ENCODE measurements around the gene KCNJ14. TPM values are rescaled to one million over a fixed set of nuclear protein-coding genes. Genes with fewer than 3 reads are reported as not detected.

KCNJ14 gene
- total and polyA plus RNA-seq, 2 donors (not counting 3 experiments of a cell fraction or from before 2014, with no cell fraction given) = 0.26 to 1.4 TPM

- ChIA-PET CTCF (interaction anchor here (2.7 kb wide), 1 partner anchor 25 kb away, joined by 8 read pairs; the partner anchor contains the start of gene KDELR1), POLR2A (no interaction called here)
- Histone ChIP-seq H3K4me3 (replicated peaks in 1 of 3; ENCODE audit: insufficient read depth in 1 of 3, low read depth in 1 of 3, low read length in 3 of 3) (peak overlapping the region; percentile 15 to 37 (median 31)), H3K9me3 (replicated peaks; ENCODE audit: control insufficient read depth, insufficient read depth, low read length) (no peaks in the 10 kb centered on the region), H3K9me1 (replicated peaks; ENCODE audit: control insufficient read depth, extremely low read depth, insufficient read depth, low read length) (no peaks in the 10 kb centered on the region), H3K27ac (ENCODE audit: insufficient read depth, low read depth, low read length) (no peak overlapping the region), H3K4me2 (ENCODE audit: insufficient read depth, low read length) (no peak overlapping the region), H3K36me3 (ENCODE audit: control insufficient read depth in 2 of 2, extremely low read depth in 1 of 2, insufficient read depth in 2 of 2, low read length in 2 of 2) (no peaks in the 10 kb centered on the region), H3K79me2 (ENCODE audit: control insufficient read depth, insufficient read depth, low read length) (no peaks in the 10 kb centered on the region), H2AFZ (ENCODE audit: low read depth, low read length) (peak overlapping the region; percentile 96), H3K9ac (replicated peaks; ENCODE audit: extremely low read depth, insufficient read depth, low read length) (no peak overlapping the region), H3K27me3 (ENCODE audit: control insufficient read depth in 2 of 2, insufficient read depth in 2 of 2, low read length in 2 of 2) (no peaks in the 10 kb centered on the region), H3K4me1 (ENCODE audit: control insufficient read depth, extremely low read depth, insufficient read depth, low read length) (peaks cover 6% of the 10 kb centered on the region), H4K20me1 (replicated peaks; ENCODE audit: control insufficient read depth, extremely low read depth, insufficient read depth, low read length) (no peaks in the 10 kb centered on the region)
- BruUV-seq (replicated peaks) = no TSS peak
- intact Hi-C loops (cut with micrococcal nuclease) = loop anchor here (1.0 to 2.0 kb wide), 2 partner anchors 17 to 29 kb away; partner anchors contain the start of gene GRWD1
- no peak for TF ChIP-seq JUN (IDR thresholded peaks at IDR 0.05; ENCODE audit: borderline replicate concordance, insufficient read depth, insufficient read length, low read depth)
- peak; percentile 29 for TF ChIP-seq POLR2A (IDR thresholded peaks at IDR 0.05; ENCODE audit: low read depth, low read length)
- dilution Hi-C loops (cut with MboI; ENCODE audit: extremely low pct_ligation_motif_present, low sequenced_read_pairs) = no loop called here
- DNase-seq (ENCODE audit: low read depth, low spot score) = no peak
- FAIRE-seq = no peak
These were observed 39.6 kb upstream of the KCNJ14 start for GRCh38 chr19:48415806-48416221.

- H3K27ac ChIP-seq (ENCODE audit: insufficient read depth, low read depth, low read length) = no peak overlapping the region
- BruUV-seq (replicated peaks) = no TSS peak
- DNase-seq (ENCODE audit: low read depth, low spot score) (no peak), FAIRE-seq (no peak)
- dilution Hi-C loops (cut with MboI; ENCODE audit: extremely low pct_ligation_motif_present, low sequenced_read_pairs) = no loop called here
- no peak overlapping the region for H3K9ac ChIP-seq (replicated peaks; ENCODE audit: extremely low read depth, insufficient read depth, low read length)
- H3K9me3 ChIP-seq (replicated peaks; ENCODE audit: control insufficient read depth, insufficient read depth, low read length) = no peaks in the 10 kb centered on the region
- TF ChIP-seq FOS (IDR thresholded peaks at IDR 0.05; ENCODE audit: borderline replicate concordance, insufficient read depth, low read length) (no peak), POLR2AphosphoS5 (IDR thresholded peaks at IDR 0.05; ENCODE audit: insufficient read depth, low read depth, low read length) (no peak), MAX (IDR thresholded peaks at IDR 0.05; ENCODE audit: insufficient read depth, insufficient read length) (no peak)
- ChIA-PET POLR2A (no interaction called here), CTCF (interaction anchor here (1.0 to 2.7 kb wide), 3 partner anchors 13 to 28 kb away, joined by 3 to 8 read pairs (median 4); partner anchors contain the start of gene KDELR1)
- intact Hi-C loops (cut with micrococcal nuclease) = no loop called here
- H4K20me1 ChIP-seq (replicated peaks; ENCODE audit: control insufficient read depth, extremely low read depth, insufficient read depth, low read length) = no peaks in the 10 kb centered on the region
- no peaks in the 10 kb centered on the region for H3K9me1 ChIP-seq (replicated peaks; ENCODE audit: control insufficient read depth, extremely low read depth, insufficient read depth, low read length)
- H3K27me3 ChIP-seq (ENCODE audit: control insufficient read depth in 2 of 2, insufficient read depth in 2 of 2, low read length in 2 of 2) = no peaks in the 10 kb centered on the region
- H3K79me2 ChIP-seq (ENCODE audit: control insufficient read depth, insufficient read depth, low read length) = no peaks in the 10 kb centered on the region
- no peak overlapping the region for H3K4me2 ChIP-seq (ENCODE audit: insufficient read depth, low read length)
- no peaks in the 10 kb centered on the region for H3K36me3 ChIP-seq (ENCODE audit: control insufficient read depth in 2 of 2, extremely low read depth in 1 of 2, insufficient read depth in 2 of 2, low read length in 2 of 2)
- peaks cover 6% of the 10 kb centered on the region for H3K4me1 ChIP-seq (ENCODE audit: control insufficient read depth, extremely low read depth, insufficient read depth, low read length)
- H2AFZ ChIP-seq (ENCODE audit: low read depth, low read length) = no peak overlapping the region
- no peak overlapping the region for H3K4me3 ChIP-seq (replicated peaks in 1 of 3; ENCODE audit: insufficient read depth in 1 of 3, low read depth in 1 of 3, low read length in 3 of 3)
These were observed 38.0 kb upstream of the KCNJ14 start for GRCh38 chr19:48417421-48417820.
